HEK293 (cell line): ENCODE data around the gene DYNLL2.

Source experiments
- CTCF ChIA-PET: fragments of 350-600 bp; formaldehyde crosslinking; extraction: SDS; loops from one replicate; lab custom pipeline; 2021; ENCODE audit warnings: antibody characterized with exemption; lab: Yijun Ruan, JAX
- POLR2A ChIA-PET: fragments of 300-600 bp; formaldehyde crosslinking; extraction: SDS; loops from one replicate; lab custom pipeline; 2020; ENCODE audit warnings: antibody characterized with exemption, inconsistent platforms; lab: Yijun Ruan, JAX
- H3K27ac ChIP-seq: fragments of 200-500 bp; sonication (Bioruptor generic); 2 replicates; pipeline ENCODE4 v1.5.1; 2014; ENCODE audit warnings: low read depth, low read length, control low read depth, inconsistent platforms; ENCODE audit errors: extremely low read depth
- H3K36me3 ChIP-seq, 2 experiments: fragments of 200-500 bp in 1 of 2; sonication (Bioruptor generic) in 1 of 2; 1 replicate in 1 of 2; 2 replicates in 1 of 2; pipeline ENCODE4 v1.5.1; 2014 to 2017; ENCODE audit warnings: inconsistent platforms in 2 of 2, low read length in 2 of 2; ENCODE audit not compliant: control insufficient read depth in 2 of 2, insufficient read depth in 1 of 2
- H3K4me1 ChIP-seq: fragments of 200-500 bp; sonication (Bioruptor generic); 2 replicates; pipeline ENCODE4 v1.5.1; 2014; ENCODE audit warnings: mild to moderate bottlenecking, low read length, inconsistent platforms; ENCODE audit not compliant: control insufficient read depth, insufficient read depth
- H3K4me3 ChIP-seq: 2 replicates; pipeline ENCODE4 v1.5.1; 2011; ENCODE audit warnings: low read depth, mild to moderate bottlenecking, control low read depth, low read length, moderate library complexity
- H3K9me3 ChIP-seq: fragments of 200-500 bp; sonication (Bioruptor generic); 2 replicates; pipeline ENCODE4 v1.5.1; 2014; ENCODE audit warnings: low read depth, low read length, inconsistent platforms; ENCODE audit not compliant: control insufficient read depth, insufficient read depth
- BCL11A ChIP-seq: fragments of 450-650 bp; formaldehyde crosslinking; IDR thresholded peaks from 2 replicates; pipeline ENCODE4 v1.5.1; 2016; ENCODE audit warnings: low read depth, missing biosample characterization, missing genetic modification characterization
- HOXA7 ChIP-seq: sonication (generic); formaldehyde crosslinking; IDR thresholded peaks from 2 replicates; pipeline ENCODE4 v1.8.1; 2022; ENCODE audit warnings: missing genetic modification reagents, borderline replicate concordance
- KLF9 ChIP-seq: fragments of 450-650 bp; formaldehyde crosslinking; IDR thresholded peaks from 2 replicates; pipeline ENCODE4 v1.5.1; 2016; ENCODE audit warnings: missing biosample characterization, missing genetic modification characterization, low read depth
- SALL2 ChIP-seq: fragments of 450-650 bp; formaldehyde crosslinking; IDR thresholded peaks from 2 replicates; pipeline ENCODE4 v1.5.0; 2017; ENCODE audit warnings: missing biosample characterization, mild to moderate bottlenecking, missing genetic modification characterization, borderline replicate concordance
- SCRT1 ChIP-seq: fragments of 450-650 bp; formaldehyde crosslinking; IDR thresholded peaks from 2 replicates; pipeline ENCODE4 v1.5.1; 2016; ENCODE audit warnings: missing biosample characterization, missing genetic modification characterization, borderline replicate concordance
- SP3 ChIP-seq: fragments of 450-650 bp; formaldehyde crosslinking; IDR thresholded peaks from 2 replicates; pipeline ENCODE4 v1.5.1; 2016; ENCODE audit warnings: missing biosample characterization, missing genetic modification characterization
- WT1 ChIP-seq: fragments of 450-650 bp; formaldehyde crosslinking; IDR thresholded peaks from 2 replicates; pipeline ENCODE4 v1.5.1; 2016; ENCODE audit warnings: missing biosample characterization, missing genetic modification characterization
- ZFHX2 ChIP-seq: fragments of 450-650 bp; formaldehyde crosslinking; conservative IDR thresholded peaks from 2 replicates; pipeline ENCODE4 v1.5.1; 2016; ENCODE audit warnings: missing biosample characterization, missing genetic modification characterization
- ZNF138 ChIP-seq: fragments of 450-650 bp; formaldehyde crosslinking; IDR thresholded peaks from 2 replicates; pipeline ENCODE4 v1.5.1; 2016; ENCODE audit warnings: missing biosample characterization, missing genetic modification characterization, borderline replicate concordance
- ZNF23 ChIP-seq: fragments of 450-650 bp; formaldehyde crosslinking; IDR thresholded peaks from 2 replicates; pipeline ENCODE4 v1.5.1; 2016; ENCODE audit warnings: missing biosample characterization, missing genetic modification characterization, borderline replicate concordance
- ZNF366 ChIP-seq: fragments of 450-650 bp; formaldehyde crosslinking; conservative IDR thresholded peaks from 2 replicates; pipeline ENCODE4 v1.5.1; 2016; ENCODE audit warnings: missing biosample characterization, missing genetic modification characterization
- ZNF391 ChIP-seq: fragments of 450-650 bp; formaldehyde crosslinking; IDR thresholded peaks from 2 replicates; pipeline ENCODE4 v1.5.1; 2016; ENCODE audit warnings: low read depth, missing biosample characterization, missing genetic modification characterization, borderline replicate concordance
- ZNF433 ChIP-seq: fragments of 450-650 bp; formaldehyde crosslinking; IDR thresholded peaks from 2 replicates; pipeline ENCODE4 v1.5.1; 2016; ENCODE audit warnings: missing biosample characterization, missing genetic modification characterization, low read depth
- ZNF501 ChIP-seq: fragments of 450-650 bp; formaldehyde crosslinking; IDR thresholded peaks from 2 replicates; pipeline ENCODE4 v1.5.1; 2016; ENCODE audit warnings: missing biosample characterization, missing genetic modification characterization
- ZNF521 ChIP-seq: fragments of 450-650 bp; formaldehyde crosslinking; IDR thresholded peaks from 2 replicates; pipeline ENCODE4 v1.5.1; 2017; ENCODE audit warnings: missing biosample characterization, mild to moderate bottlenecking, missing genetic modification characterization
- ZNF544 ChIP-seq: fragments of 450-650 bp; formaldehyde crosslinking; IDR thresholded peaks from 2 replicates; pipeline ENCODE4 v1.5.0; 2017; ENCODE audit warnings: missing biosample characterization, missing genetic modification characterization
- ZNF596 ChIP-seq: fragments of 450-650 bp; IDR thresholded peaks from 2 replicates; pipeline ENCODE4 v1.5.0; 2018; ENCODE audit warnings: missing biosample characterization, mild to moderate bottlenecking, missing genetic modification characterization, moderate library complexity
- ZNF791 ChIP-seq: fragments of 450-650 bp; formaldehyde crosslinking; IDR thresholded peaks from 2 replicates; pipeline ENCODE4 v1.5.1; 2016; ENCODE audit warnings: missing biosample characterization, missing genetic modification characterization
- ZNF837 ChIP-seq: fragments of 450-650 bp; formaldehyde crosslinking; IDR thresholded peaks from 2 replicates; pipeline ENCODE4 v1.5.1; 2016; ENCODE audit warnings: missing biosample characterization, missing genetic modification characterization
- TF ChIP-seq, protein P1 (sequence below): fragments of 450-650 bp; formaldehyde crosslinking; IDR thresholded peaks from 2 replicates; pipeline ENCODE4 v1.5.1; 2016; ENCODE audit warnings: missing biosample characterization, missing genetic modification characterization
- TF ChIP-seq, protein P2 (sequence below): fragments of 450-650 bp; formaldehyde crosslinking; IDR thresholded peaks from 2 replicates; pipeline ENCODE4 v1.5.1; 2016; ENCODE audit warnings: missing biosample characterization, missing genetic modification characterization

DYNLL2 gene

GRCh38 chr17:58079300-58080033 lies 3.8 kb upstream of the DYNLL2 start:
- ChIA-PET POLR2A (interaction anchor here (0.5 kb wide), 1 partner anchor 11 kb away, joined by 3 read pairs; no protein-coding TSS in a partner anchor), CTCF (no interaction called here)
- no peak overlapping the region for H3K27ac ChIP-seq
- H3K36me3 ChIP-seq = no peaks in the 10 kb centered on the region
- H3K4me1 ChIP-seq = peaks cover 5% of the 10 kb centered on the region; the same call in 1 of the 2 replicates
- H3K4me3 ChIP-seq = no peak overlapping the region
- no peaks in the 10 kb centered on the region for H3K9me3 ChIP-seq
- TF ChIP-seq ZNF138 (tag by site-specific recombination) = no peak
- no peak for TF ChIP-seq ZNF544 (tag by site-specific recombination)
- TF ChIP-seq ZNF791 (tag by site-specific recombination) = no peak
- no peak for TF ChIP-seq KLF9 (tag by site-specific recombination)
- no peak for TF ChIP-seq ZNF391 (tag by site-specific recombination)
- TF ChIP-seq, protein P1, sequence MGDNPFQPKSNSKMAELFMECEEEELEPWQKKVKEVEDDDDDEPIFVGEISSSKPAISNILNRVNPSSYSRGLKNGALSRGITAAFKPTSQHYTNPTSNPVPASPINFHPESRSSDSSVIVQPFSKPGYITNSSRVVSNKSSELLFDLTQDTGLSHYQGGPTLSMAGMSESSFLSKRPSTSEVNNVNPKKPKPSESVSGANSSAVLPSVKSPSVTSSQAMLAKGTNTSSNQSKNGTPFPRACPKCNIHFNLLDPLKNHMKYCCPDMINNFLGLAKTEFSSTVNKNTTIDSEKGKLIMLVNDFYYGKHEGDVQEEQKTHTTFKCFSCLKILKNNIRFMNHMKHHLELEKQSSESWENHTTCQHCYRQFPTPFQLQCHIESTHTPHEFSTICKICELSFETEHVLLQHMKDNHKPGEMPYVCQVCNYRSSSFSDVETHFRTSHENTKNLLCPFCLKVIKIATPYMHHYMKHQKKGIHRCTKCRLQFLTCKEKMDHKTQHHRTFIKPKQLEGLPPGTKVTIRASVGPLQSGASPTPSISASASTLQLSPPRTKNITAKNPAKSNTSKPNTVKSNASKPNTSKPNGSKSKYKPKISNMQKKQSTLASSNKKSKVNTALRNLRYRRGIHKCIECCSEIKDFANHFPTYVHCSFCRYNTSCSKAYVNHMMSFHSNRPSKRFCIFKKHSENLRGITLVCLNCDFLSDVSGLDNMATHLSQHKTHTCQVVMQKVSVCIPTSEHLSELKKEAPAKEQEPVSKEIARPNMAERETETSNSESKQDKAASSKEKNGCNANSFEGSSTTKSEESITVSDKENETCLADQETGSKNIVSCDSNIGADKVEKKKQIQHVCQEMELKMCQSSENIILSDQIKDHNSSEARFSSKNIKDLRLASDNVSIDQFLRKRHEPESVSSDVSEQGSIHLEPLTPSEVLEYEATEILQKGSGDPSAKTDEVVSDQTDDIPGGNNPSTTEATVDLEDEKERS = no peak
- TF ChIP-seq ZNF596 (tag by site-specific recombination) = no peak
- TF ChIP-seq SP3 (tag by site-specific recombination) = no peak
- TF ChIP-seq BCL11A = no peak
- TF ChIP-seq, protein P2, sequence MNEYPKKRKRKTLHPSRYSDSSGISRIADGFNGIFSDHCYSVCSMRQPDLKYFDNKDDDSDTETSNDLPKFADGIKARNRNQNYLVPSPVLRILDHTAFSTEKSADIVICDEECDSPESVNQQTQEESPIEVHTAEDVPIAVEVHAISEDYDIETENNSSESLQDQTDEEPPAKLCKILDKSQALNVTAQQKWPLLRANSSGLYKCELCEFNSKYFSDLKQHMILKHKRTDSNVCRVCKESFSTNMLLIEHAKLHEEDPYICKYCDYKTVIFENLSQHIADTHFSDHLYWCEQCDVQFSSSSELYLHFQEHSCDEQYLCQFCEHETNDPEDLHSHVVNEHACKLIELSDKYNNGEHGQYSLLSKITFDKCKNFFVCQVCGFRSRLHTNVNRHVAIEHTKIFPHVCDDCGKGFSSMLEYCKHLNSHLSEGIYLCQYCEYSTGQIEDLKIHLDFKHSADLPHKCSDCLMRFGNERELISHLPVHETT (tag by site-specific recombination) = no peak
- TF ChIP-seq ZFHX2 (tag by site-specific recombination) = no peak
- TF ChIP-seq ZNF366 (tag by site-specific recombination) = no peak
- TF ChIP-seq SCRT1 = no peak
- TF ChIP-seq HOXA7 = no peak
- TF ChIP-seq ZNF521 (tag by site-specific recombination) = no peak
- no peak for TF ChIP-seq ZNF837 (tag by site-specific recombination)

GRCh38 chr17:58081646-58082340 lies 1.4 kb upstream of the DYNLL2 start:
- Histone ChIP-seq H3K27ac (no peak overlapping the region), H3K9me3 (no peaks in the 10 kb centered on the region), H3K4me1 (peaks cover 19% of the 10 kb centered on the region), H3K36me3 (peaks cover 8 to 21% of the 10 kb centered on the region in 2 experiments), H3K4me3 (no peak overlapping the region)
- no peak for TF ChIP-seq ZNF138 (tag by site-specific recombination)
- TF ChIP-seq ZNF23 (tag by site-specific recombination) = no peak
- no peak for TF ChIP-seq KLF9 (tag by site-specific recombination)
- TF ChIP-seq ZNF501 = no peak
- peak; percentile 62 for TF ChIP-seq WT1 (tag by site-specific recombination)
- no peak for TF ChIP-seq SALL2
- TF ChIP-seq ZNF433 (tag by site-specific recombination) = no peak
- ChIA-PET POLR2A (interaction anchor here (0.9 to 5.3 kb wide), 4 partner anchors 28 to 841 kb away, joined by 3 to 101 read pairs (median 4); partner anchors contain the start of gene SRSF1), CTCF (no interaction called here)
